Measurements from ENCODE around the gene ULK3.

The ULK3 gene

DNA sequence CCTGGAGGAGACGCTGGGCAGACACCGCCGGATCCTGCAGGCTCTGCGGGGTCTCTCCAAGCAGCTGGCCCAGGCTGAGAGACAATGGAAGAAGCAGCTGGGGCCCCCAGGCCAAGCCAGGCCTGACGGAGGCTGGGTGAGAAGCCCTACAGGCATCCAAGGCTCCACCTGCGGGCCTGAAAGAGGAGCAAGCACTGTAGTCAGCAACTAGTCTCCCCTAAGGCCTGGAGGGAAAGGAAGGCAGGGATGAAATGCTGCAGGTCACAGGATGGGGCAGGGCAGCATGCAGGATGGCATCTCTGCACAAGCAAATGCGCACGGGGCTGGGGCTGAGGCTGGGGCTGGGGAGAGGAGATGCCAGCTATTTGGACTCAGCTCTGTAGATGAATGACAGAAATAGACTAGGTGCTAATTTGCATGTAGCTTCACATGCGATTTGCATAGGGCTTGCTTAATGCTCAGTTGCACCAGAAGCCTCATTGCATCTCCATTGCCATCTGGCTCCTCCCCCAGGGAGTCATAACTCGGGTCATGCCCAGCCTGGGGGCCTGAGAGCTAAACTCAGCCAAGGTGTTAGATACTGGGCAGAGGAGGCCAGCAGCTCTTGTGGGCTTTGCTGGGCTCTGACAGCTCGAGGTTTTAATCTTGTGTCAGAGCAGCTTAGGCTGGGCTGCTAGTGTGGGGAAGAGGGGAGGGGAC, 21.7 kb downstream of the ULK3 start:
- peak in 1 of 2 donors; percentile 43 for DNase-seq

DNA sequence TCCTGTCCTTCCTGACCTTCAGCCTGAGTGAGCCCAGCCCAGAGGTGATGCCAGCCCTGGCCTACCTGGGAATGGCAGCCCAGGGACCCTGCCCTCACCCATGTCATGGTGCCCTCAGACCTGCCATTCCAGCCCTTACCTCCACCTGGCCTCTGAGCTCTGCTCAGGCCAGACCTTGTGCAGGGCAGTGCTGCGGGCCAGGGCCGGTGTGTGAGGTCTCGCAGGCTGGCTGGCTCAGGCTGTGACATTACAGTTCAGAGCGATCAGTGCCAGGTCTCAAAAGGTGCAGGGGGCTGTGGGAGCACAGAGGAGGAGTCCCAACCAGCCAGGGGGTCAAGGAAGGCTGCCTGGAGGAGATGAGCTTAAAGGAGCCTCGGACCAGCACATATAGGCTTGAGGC, 22.9 kb downstream of the ULK3 start:
- DNase-seq, result no peak

- DNase-seq, result no peak
Observed at GRCh38 chr15:74817370-74817737, 25.6 kb downstream of the ULK3 start.

DNA sequence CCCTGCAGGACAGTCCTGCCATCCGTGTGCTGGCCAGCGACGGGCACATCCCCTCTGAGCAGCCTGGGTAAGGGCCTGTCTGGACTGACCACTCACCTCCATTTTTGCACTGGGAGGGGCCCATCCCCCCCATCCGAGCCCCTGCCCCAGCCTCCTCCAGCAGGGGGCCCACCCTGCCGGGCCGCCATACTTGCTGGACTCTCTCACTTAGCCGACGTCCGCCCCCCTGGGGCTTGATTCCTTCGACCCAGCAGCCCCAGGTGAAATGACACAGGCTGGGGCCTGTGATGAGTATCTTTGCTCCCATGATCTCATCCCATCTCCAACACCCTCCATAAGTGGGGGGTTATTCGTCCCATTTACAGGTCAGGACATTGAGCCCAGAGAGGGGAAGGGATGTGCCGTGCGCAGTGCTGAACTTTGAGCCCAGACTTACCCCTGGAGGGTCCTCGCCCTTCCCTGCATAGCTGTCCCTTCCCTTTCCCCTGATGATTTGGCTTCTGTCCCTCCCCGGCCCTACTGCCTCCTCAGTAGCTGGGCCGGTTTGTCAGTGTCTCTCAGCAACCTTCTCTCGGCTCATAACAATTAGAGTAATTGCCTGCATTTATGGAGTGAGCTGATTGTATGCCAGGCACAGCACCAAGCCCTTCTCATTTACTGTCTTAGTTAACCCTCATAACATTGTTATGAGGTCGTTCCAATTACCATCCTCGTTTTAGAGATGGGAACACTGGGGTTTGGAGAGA, 26.2 kb downstream of the ULK3 start:
- DNase-seq, result no peak

GRCh38 chr15:74815961-74816360, 27.0 kb downstream of the ULK3 start:
- DNase-seq, result no peak

DNA sequence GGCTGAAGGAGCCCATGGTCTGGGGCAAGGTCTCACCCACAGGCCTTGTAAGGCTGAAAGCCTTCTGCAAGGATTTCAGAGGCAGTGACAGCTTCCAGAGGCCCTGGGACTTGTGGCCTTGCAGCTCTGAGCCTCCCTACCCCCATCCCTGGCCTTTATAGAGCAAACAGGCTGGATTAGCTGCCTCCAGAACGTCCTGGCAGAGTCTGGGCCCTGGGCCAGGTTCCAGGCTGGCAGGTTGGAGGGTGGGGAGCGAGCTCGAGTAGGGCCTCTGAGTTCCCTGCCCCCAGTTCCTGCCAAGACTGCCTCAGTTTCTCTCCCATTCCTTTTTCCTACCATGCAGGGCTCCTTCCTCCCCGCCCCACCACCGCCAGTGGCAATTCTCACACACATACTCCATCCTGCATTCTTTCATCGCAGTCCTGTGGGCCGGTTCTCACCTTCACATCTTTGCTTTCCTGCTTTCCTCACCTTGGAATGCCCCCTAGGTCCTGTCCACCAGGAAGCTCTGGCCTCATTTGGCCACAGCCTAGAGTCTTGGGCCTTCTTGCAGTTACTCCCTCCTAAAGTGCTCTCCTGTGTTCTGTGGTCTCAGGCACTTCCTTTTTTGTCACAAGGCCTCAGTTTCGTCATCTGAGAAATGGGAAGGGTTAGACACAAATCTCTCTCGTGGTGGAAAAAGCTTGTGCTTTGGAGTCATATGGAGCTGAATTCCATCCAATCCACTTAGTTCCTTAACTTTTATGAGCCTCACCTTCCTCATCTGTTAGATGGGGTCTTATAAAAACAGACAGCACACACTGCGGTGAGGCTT, 27.6 kb downstream of the ULK3 start:
- DNase-seq, result no peak

GRCh38 chr15:74812533-74812932, 30.4 kb downstream of the ULK3 start, which contains the start of gene LMAN1L:
Gene LMAN1L (plus strand): TSS chr15:74812835. CDS start chr15:74812855, 20 bp downstream.
- DNase-seq, result no peak

DNA sequence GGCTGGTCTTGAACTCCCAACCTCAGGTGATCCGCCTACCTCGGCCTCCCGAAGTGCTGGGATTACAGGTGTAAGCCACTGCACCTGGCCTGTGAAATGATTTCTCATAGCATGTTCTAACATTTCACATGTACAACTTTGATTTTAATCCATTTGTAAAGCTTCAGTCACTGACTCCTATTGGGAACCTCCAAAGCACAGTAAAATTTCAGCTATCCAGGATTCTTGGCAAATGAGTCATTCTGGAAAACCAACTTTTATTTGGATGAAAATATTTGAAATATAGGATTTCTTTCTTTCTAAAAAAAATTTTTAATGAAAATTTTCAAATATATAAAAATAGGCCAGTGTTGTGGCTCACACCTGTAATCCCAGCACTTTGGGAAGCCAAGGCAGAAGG, 33.0 kb downstream of the ULK3 start:
- no peak for DNase-seq

DNA sequence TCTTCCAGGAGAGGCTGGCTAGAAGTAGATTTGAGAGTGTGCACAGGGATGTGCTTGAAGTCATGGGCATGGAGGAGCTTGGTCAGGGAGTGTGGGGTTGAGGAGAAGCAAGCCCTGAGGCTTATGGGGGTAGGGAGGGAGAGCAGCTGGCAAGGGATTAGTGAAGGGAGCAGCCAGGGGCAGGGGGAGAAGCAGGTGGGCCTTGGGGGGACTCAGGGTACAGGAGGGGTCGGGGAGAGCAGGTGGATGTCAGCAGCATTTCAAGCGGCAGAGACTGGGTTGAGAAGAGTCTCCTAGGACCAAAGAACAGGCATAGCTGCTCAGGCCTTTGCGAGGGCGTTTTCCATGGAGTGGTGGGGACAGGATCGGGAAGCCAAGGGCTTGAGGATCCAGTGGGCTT, 33.7 kb downstream of the ULK3 start:
- no peak for DNase-seq

DNA sequence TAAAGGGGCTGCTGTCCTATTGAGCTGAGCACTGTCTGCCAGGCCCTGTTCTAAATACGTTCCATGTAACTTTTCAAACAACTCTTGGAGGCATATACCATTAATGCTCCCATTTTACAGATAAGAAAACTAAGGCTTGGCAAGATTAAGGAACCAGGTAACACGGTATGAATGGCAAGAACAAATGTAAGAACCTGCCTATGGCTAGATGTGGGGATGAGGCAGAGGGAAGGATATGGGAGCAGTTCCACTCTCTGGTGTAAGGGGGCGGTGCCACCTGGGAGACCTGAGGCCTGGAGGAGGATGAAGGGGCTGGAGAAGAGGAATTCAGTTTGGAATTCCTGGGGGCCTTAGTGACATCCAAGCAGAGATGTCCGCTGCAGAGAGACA, 34.1 kb downstream of the ULK3 start:
- DNase-seq, result no peak

DNA sequence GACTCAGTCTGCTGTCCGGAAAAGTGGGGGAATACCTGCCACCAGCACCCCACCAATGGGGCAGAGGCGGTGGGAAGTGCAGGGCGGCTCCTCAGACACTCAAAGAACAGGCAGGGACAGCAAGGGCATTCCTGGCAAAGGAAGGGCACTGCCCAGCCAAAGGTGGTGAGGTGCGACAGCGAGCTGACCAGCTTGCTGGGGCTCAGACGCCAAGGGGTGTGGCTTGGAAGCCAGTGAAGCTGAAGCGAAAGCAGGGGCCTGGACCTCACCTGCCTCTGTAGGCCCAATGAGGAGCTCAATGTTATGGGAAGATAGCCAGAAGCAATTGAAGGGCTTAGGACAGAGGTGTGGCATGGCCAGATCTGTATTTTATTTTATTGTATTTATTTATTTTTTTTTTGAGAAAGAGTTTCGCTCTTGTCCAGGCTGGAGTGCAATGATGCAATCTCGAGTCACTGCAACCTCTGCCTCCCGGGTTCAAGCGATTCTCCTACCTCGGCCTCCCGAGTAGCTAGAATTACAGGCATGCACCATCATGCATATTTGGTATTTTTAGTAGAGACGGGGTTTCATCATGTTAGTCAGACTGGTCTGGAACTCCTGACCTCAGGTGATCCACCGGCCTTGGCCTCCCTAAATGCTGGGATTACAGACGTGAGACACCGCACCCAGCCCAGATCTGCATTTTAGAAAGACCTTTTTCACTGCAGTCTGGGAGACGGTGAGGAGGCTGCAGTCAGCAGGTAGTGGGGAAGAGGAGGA, 34.7 kb downstream of the ULK3 start:
- no peak for DNase-seq

- DNase-seq, result no peak
Observed at GRCh38 chr15:74807282-74807681, 35.7 kb downstream of the ULK3 start.

- DNase-seq, result no peak
Observed at GRCh38 chr15:74804935-74805334, 38.0 kb downstream of the ULK3 start.

DNA sequence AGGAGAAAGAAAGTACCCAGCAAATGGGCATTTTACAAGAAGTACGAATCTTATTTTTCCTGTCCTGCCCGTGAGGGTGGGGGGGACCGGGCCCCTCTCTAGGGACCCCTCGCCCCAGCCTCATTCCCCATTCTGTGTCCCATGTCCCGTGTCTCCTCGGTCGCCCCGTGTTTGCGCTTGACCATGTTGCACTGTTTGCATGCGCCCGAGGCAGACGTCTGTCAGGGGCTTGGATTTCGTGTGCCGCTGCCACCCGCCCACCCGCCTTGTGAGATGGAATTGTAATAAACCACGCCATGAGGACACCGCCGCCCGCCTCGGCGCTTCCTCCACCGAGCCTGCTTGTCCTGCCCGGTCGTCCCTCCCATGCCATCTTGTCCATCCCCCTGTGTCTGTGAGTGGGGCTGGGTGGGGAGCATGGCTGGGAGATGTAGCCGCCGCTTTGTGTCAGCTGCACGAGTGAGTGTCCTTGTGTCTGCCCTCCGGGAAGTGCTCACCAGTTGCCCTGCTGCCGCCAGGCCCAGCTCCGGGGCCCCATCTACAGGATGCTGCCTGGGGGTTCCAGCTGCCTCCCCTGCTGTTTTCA, 40.0 kb downstream of the ULK3 start:
- DNase-seq, result no peak

GRCh38 chr15:74802290-74802689, 40.7 kb downstream of the ULK3 start:
- no peak for DNase-seq

- DNase-seq, result no peak
Observed at GRCh38 chr15:74801311-74801997, 41.5 kb downstream of the ULK3 start.

- DNase-seq, result no peak
Observed at GRCh38 chr15:74800559-74801094, 42.3 kb downstream of the ULK3 start.

DNA sequence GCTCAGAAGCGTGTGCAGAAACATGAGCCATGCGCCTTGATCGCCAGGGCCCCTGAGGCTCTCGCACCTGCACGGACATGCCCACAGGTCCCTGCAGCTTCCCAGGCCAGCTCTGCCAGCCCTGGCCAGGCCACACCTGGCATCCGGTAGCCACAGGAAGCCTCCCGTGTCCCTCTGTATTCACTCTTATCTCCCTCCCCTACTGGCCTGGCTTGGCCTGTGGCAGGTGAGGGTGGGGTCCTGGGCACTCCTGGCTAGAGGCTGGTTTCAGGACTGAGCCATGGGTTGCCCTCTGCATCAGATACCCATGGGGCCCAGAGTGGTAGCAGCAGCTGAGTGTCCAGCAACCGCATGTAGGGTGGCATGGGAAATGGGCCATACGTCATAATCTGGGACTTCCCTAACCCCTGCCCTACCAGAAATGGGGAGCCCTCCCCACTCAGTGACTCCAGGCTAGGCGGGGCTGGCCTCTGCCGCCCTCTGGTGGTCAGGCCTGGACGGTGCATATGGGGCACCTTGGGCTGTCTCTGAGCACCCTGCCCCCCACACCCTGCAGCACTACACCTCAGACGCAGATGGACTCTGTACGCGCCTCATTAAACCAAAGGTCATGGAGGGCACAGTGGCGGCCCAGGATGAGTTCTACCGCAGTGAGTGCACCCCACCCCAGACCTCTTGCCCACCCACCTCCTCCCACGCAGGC, 42.9 kb downstream of the ULK3 start:
- peak; percentile 92 for DNase-seq

GRCh38 chr15:74799255-74799855, 43.6 kb downstream of the ULK3 start:
- DNase-seq, result peak in 1 of 2 donors; percentile 44

Data from CD4-positive, alpha-beta T cell treated with Interleukin-4 for 1 hour (primary cell).